GM06990 (cell line): ENCODE measurements around the gene ADARB2.
"Not testable (repeated sequence)": the region's sequence is repeated elsewhere in the genome, so short reads cannot be mapped to it uniquely, and the experiment has no call there.

Experiments
- DNase-seq: peaks from one replicate; pipeline ENCODE4 v3.0.0-alpha.2; 2011; ENCODE audit not compliant: insufficient read length; ENCODE audit errors: extremely low read depth
- H3K27me3 ChIP-seq: replicated peaks from 2 replicates; pipeline ENCODE4 v1.6.0; 2011; ENCODE audit warnings: low read length; ENCODE audit not compliant: control insufficient read depth, insufficient read depth
- H3K36me3 ChIP-seq: 2 replicates; pipeline ENCODE4 v1.5.1; 2011; ENCODE audit warnings: low read length; ENCODE audit not compliant: control insufficient read depth, insufficient read depth
- H3K4me3 ChIP-seq: replicated peaks from 2 replicates; pipeline ENCODE4 v1.5.1; 2011; ENCODE audit warnings: low read depth, mild to moderate bottlenecking, control low read depth, low read length
- TF ChIP-seq, protein P1 (sequence below): IDR thresholded peaks from 2 replicates; pipeline ENCODE4 v1.5.1; 2011; ENCODE audit warnings: low read length, control low read depth, mild to moderate bottlenecking, inconsistent platforms; ENCODE audit not compliant: insufficient read depth, poor library complexity, severe bottlenecking

ADARB2 gene

DNA sequence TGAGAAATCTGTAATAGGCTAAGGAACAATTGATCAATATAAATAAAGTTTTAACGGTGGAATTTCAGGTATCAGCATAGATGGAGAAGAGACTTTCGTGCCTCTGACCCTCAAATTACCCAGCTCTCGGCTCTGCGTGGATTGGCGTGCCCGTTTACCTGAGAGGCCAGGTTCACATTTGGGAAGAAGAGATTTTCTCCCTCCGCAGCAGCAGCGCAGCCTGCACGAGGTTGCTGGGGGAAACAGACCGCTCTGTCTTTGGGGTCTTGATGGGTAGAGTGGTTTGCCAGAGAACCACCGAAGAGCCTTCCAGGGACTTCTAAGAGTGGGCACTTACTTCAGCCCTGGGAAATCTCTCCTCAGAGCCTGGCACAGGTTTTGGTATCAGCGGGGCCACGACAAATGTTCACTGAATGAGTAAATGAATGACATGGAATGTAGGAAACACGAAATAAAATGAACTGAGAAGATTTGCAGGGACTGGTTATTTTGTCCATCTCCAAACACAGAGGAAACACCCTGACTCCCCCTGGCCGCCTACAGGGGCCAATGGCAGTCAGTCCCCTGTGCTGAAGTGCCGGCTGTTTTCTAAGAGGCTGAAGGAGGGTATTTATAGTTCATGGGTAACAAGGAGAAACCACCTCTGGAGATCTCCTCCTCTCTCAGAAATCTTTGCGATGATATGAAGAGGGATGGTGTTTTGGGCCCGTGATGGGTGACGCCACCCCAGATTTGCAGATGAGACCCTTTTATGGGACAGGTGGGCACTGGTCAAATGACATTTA is 338.5 kb downstream of the ADARB2 start:
- H3K4me3 ChIP-seq: no peak overlapping the region
- H3K27me3 ChIP-seq: no peaks in the 10 kb centered on the region
- no peaks in the 10 kb centered on the region for H3K36me3 ChIP-seq
- DNase-seq: no peak
- TF ChIP-seq, protein P1, sequence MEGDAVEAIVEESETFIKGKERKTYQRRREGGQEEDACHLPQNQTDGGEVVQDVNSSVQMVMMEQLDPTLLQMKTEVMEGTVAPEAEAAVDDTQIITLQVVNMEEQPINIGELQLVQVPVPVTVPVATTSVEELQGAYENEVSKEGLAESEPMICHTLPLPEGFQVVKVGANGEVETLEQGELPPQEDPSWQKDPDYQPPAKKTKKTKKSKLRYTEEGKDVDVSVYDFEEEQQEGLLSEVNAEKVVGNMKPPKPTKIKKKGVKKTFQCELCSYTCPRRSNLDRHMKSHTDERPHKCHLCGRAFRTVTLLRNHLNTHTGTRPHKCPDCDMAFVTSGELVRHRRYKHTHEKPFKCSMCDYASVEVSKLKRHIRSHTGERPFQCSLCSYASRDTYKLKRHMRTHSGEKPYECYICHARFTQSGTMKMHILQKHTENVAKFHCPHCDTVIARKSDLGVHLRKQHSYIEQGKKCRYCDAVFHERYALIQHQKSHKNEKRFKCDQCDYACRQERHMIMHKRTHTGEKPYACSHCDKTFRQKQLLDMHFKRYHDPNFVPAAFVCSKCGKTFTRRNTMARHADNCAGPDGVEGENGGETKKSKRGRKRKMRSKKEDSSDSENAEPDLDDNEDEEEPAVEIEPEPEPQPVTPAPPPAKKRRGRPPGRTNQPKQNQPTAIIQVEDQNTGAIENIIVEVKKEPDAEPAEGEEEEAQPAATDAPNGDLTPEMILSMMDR: no peak

DNA sequence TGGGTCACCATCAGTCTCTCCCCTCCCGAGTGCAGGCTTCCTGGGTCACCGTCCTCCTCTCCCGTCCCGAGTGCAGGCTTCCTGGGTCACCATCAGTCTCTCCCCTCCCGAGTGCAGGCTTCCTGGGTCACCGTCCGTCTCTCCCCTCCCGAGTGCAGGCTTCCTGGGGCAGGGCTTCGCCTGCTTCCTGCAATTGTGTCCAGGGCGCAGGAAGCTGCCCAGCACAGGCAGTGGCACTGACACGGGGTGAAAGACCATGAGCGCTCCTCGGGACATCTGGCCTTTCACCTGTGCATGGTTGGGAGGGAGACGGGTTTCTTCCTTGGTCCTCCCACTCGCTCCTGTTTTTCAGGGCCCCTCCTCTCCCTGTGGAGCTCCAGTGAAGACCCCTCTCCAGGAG is 339.2 kb downstream of the ADARB2 start:
- not testable (repeated sequence) for DNase-seq, H3K27me3 ChIP-seq, H3K36me3 ChIP-seq, H3K4me3 ChIP-seq

DNA sequence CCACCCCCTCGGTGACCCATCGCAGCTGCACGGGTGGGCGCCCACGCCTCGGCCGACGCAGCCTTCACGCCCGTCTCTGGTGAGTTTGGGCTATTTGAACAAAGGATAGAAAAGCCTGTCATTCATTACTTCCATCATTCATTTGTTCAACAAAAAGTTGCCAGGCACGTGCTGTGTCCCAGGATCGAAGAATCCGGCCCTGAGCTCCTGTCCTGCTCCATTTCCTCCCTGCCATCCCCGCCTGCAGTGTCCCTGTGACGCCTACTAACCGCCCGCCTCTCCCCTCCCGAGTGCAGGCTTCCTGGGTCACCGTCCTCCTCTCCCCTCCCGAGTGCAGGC is 341.1 kb downstream of the ADARB2 start:
- Histone ChIP-seq H3K4me3 (no peak overlapping the region), H3K36me3 (no peaks in the 10 kb centered on the region), H3K27me3 (no peaks in the 10 kb centered on the region)
- DNase-seq: no peak
- TF ChIP-seq, protein P1: no peak

DNA sequence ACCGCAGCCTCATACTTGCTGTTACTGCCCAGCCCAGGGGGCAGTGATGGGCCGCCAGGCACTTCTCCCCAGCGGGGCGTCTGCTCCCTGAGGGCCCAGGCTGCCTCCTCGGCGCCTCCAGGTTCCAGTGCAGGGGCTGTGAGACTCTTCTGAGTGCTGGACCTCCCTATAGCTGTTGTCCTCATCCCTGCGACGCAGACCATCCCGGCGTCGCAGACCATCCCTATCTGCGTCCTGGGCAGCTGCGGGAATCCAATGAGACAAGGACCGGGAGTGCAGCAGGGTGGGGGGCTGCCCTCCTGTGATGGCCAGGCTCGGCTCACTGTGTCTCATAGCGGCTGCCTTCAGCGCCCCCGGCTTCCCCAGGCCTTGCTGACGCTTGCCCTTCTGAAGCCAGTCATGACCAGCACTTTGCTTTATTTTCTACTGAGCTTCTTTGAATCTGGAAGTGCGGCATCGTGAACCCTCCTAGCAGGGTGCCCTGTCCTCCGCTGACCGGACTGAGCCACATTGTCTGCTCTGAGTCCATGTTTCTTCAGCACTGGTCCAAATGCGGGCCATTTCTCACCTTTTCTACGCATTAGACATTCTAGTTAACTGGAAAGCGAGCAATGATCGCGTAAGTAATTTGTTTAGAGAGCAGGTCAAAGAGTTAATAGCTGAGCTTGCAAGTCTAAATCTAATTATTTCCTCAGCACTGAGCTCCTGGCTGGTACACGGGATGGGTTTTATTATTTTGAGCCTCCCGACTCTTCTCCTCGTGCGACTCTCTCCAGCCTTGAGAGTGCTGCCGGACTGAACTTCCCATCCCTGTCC is 341.6 kb downstream of the ADARB2 start:
- TF ChIP-seq, protein P1: no peak
- H3K27me3 ChIP-seq: no peaks in the 10 kb centered on the region

DNA sequence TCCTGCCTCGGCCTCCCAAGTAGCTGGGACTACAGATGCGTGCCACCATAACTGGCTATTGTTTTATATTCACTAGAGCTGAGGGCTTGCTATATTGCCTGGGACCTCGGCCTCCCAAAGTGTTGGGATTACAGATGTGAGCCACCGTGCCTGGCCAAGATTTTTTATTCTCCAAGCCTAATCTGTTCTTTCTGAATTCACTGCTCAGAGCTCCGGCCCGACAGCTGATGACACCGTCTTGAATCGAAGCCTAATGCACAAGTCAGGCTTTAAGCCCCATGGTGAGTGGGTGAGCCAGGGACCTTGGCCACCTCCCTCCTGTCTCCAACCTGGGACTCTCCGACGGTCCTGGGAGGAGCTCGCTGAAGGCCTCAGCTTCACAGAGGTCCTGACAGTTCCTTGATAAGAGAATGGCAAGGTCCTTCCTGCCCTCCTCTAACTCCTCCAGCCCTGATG is 342.3 kb downstream of the ADARB2 start:
- H3K27me3 ChIP-seq: no peaks in the 10 kb centered on the region
- H3K4me3 ChIP-seq: no peak overlapping the region
- no peak for DNase-seq
- TF ChIP-seq, protein P1: no peak
- no peaks in the 10 kb centered on the region for H3K36me3 ChIP-seq

More for the DNA sequence above, 341.6 kb downstream of the ADARB2 start:
- no peak for DNase-seq
- Histone ChIP-seq H3K4me3 (no peak overlapping the region), H3K36me3 (no peaks in the 10 kb centered on the region)

DNA sequence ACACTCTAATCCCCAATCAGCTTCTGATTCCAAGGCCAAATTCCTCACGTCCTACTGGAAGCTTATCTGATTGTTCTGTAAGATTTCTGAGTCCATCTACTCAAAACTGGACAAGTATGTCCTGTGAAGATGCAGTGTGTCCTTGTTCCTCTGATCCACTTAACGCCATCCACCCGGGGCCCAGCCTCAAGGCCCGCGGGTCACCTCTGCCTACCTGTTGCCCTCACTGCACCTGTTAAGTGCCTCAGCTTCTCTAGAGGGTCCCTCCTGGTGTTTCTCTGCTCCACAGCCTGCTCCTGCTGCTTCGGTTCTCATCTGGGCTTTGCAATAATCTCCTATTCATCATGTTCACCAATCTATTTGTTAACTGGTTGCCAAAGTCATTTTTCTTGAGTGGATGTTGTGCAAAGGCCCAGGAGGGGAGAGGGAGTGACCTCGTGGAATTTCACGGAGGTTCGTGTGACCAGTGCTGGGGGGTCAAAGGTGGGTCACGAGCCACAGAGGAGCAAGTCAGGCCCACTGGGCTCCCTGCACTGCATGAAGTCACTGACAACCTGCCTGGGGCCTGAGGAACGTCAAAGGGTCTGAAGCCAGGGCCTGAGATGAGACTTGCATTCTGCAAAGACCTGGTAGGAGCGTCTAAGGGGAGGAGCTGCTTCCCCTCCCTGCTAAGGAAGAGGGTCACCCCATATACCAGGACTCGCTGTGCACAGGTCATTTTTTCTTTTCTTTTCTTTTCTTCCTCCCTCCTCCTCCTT is 343.0 kb downstream of the ADARB2 start:
- no peaks in the 10 kb centered on the region for H3K27me3 ChIP-seq
- TF ChIP-seq, protein P1: no peak
- no peak for DNase-seq
- no peaks in the 10 kb centered on the region for H3K36me3 ChIP-seq
- H3K4me3 ChIP-seq: no peak overlapping the region
